ENCODE results near the gene LRP8.

The LRP8 gene

DNA sequence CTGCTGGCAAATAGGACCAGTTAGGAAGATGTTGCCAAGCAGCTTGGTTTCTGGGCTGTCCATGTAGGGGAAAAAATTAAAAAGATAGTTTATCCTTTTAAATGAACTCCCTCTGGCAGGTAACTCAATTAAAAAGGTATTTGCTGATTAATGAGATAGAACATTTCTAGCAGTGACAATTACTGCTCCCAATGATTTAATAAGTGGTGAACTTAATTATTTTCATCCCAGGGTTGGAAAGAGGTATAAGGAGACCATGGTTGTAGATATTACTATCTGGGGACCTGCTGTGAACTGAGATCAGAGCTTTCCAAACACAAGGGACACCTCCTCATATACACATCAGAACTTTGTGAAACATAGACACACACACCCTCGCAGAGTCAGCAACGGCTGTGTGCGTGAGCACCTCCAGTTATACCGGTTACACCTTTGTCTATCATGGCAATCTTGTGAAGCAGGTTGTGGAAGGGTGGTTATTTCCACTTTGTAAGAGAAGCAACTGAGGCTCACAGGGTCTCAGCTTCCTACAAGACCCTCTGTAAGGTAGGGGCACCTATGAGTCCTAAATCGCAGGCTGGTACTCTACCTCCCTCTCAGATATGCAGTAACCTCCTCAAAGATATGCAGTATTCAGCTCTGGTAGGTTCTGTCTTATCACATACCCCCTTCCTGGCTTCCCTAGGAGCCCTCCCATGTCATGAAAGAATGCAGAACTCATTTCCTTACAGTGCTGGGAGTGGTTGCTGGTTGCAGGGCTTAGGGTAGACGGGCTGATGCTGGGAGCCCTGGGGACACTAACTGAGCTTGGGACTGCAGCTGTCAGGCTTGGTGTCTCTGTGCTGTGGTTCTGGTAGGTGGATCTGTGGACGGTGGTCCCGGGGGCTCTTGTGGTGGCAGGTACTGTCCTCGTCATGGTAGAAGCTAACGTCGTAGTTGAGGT is 71.1 kb downstream of the LRP8 start:
- no peak for DNase-seq

DNA sequence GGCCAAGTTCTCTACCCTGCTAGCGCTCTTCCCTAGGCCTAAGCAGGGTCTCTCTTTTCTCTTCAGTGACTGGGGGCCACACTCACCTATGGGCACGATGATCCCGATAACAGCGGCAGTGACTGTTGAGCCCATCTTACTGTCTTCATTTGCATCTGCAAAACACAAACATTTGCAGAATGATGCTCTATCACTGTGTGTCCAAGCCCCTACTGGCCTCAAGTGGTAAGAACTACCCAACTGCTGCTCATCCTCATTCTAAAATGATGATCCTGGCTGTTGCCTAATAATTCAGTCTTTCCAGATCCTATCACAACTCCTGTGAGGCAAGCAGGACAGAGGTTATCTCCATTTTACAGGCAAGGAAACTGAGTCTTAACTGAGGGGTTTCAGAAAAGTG is 72.8 kb downstream of the LRP8 start:
- DNase-seq, result no peak

DNA sequence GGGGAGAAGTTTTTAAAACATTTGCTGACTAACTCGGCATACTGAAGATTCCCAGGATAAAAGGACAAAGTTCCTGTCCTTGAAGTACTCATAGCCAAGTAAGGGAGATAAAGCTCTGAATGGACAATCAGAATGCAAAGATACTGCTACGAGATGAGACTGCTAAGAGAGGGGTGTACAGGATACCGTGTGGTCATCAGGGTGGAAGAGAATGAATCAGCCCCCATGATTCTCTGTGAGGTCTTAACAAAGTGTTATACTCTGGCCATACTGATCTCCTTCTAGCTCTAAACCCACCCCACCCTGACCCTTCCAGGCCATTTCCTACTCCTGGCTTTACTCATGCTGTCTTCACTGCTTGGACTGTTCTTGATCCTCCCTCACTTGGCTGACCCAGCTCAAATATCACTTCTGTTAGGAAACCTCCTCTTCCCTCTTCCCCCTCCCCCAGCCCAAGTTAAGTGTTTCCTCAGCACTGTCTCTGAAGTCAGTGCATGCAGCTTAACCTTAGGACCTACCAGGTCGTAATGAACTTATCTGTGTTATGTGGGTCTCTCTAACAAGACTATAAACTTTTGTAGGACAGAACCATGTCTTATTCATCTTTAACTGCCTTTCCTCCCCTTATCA is 73.7 kb downstream of the LRP8 start:
- no peak for DNase-seq

DNA sequence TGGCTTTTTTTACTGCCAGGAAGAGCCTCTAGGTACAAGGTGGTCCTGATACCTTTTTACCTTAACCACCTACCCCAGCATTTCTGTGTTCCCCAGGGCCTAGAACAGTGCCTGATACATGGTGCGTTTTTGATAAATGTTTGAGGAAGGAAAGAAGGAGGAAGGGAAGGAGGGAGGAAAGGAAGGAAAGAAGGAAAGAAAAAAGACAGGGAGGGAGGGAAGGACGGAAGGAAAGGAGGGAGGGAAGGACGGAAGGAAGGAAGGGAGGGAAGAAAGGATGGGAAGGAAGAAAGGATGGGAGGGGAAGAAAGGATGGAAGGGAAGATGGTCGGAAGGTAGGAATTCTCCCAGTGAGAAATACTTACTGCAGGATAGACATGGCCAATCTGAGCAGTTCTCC is 77.5 kb downstream of the LRP8 start:
- no peak for DNase-seq

DNA sequence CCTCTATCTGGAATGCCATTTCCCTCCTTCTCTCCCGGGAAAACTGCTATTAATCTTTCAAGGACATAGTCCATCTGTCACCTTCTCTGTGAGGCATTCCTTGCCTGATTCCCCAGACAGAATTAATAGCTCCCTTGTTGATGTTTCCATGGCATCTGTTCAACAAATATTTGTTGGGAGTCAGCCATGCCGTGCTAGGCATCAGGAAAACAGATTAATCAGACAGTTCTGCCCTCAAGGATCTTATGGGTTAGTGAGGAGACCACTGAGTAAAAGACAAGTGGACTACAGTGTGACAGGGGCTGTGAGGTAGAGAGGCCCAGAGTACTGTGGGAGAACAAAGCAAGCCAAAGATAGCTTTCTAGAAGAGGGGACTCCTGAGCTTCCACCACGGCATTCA is 78.2 kb downstream of the LRP8 start:
- DNase-seq, result no peak

DNA sequence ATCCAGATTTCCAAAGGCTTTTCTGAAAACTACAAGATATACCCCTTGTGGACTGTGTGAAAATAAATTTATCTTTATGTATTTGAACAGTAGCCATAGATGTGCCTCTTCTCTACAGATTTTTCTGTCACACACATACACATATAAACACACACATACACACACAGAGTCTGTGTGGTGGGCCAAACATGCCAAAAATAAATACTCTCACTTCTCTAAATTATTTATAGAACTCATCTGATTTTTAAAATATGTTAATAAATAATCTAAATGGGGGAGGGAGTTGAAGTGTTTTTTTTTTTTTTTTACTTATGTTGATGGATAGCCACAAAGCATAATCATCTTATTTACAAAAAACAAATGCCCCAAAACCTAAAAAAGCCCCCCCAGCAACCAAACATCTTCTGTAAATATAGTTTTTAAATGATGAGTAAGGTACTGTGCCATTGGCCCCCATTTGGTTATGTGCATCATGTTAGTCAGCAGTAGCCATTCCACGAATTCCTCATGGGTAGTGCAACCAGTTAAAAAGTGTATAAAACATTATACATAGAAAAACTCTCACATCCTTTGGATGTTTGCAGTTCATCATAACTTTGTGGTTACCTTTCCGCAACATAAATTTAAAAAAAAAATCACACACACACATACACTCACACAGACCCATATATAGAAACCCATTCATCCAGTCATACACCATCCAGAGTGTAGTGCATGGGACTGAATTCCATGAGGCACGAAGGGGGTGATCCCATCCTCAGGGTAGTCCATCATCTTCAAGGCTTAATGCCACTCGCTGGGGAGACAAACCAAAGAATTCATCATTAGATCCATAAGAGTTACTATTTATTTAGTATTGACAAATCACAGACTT is 81.4 kb downstream of the LRP8 start:
- DNase-seq, result no peak

DNA sequence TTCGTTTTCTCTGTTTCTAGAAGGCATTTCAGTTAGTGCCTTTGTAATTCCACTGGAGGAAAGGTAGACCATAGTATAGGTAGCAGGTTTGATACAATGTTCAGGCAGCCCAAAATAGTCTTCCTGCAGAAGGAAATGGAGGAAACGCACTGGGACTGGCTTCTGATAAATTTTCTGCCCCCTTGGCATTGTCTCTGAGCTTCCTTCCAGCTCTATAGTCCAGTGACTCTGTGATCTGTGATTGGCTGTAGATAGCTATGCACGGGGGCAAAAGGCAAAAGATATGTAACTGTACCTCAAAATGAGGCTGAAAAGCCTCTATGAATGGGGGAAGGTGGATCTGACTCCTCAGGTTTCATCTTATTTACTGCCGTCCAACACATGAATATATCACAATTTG is 83.7 kb downstream of the LRP8 start:
- DNase-seq, result no peak

DNA sequence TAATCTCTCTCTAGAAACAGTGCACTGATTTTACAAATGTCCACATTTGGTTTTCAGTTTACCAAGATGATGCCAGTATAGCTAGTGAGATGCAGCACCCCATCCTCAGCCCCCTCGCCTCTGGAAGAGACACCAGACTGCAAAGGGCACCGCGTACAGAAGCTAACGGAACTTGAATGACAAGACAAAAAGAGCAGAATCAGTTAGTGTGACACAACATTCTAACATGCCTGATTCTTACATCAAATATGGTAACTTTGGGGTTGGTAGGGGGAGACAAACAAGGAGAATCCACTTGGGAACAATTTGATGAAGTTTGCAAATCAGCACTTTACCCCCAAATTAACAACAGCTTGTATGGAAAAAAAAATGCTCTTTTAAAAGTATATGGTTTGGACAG is 85.5 kb downstream of the LRP8 start:
- DNase-seq, result no peak

DNA sequence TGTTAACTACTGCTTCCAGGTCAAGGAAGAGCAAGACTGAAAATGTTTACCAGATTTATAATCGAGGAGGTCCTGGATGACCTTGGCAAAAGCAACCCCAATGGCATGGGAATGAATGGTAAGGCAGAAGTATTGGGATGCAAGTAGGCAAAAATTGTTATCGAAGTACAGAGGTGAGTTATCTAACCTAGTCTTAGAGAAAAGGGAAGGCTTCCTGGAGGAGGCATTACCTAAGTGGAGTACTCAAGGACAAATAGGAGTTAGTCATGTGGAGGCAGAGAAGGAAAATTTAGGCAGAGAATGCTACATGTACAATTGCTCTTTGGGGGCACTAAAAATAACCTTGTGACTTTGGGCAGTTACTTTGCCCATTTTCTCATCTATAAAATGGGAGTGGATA is 86.0 kb downstream of the LRP8 start:
- no peak for DNase-seq

DNA sequence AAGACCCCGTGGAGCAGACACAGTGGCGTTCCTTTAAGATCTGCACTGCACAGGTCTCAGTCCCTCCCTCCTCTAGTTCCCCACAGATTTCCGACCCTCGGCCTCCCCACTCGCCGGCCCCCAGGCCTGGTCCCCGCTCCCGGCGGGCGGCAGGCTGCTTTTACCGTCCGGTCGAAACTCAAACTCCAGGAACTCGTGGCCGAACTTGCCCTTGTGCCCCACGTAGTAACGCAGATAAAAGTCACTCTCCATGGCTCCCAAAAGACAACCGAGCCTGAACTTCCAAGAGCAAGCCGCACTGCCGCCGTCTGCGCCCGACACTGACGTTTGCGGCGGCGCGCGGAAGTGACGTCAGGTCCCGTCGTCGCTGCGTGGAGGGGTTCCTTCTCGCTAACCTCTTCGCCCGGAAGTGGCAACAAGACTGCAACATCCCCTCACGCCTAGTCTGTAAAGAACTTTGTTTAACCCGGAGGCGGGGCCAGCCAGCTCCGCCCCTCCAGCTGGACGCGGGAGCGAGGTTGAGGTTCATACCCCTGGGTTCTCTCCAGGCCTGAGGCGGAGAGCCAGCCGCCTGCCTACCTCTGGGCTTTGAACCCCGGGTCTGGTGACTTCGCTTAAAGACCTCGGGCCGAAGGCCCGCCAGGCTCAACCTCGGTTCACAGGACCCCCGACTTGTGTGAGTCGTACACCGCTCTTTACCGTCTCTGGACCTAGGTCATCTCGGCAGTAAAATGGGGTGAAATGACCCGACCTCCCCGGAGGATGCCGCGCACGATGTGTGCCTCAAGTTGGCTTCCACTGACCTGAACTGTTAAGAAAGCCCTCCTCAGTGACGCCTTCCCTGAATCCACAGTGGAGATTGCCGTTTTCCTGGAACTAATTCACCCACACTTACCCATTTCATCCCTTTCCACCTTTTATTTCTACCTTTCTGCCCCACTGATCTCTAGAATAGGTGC is 89.4 kb downstream of the LRP8 start, which contains the start of gene MAGOH:
TSS of gene MAGOH (minus strand) at position 322 of the 959 bp plus-strand sequence. CDS start at position 252, 70 bp downstream.
- peak; percentile 97 for DNase-seq

DNA sequence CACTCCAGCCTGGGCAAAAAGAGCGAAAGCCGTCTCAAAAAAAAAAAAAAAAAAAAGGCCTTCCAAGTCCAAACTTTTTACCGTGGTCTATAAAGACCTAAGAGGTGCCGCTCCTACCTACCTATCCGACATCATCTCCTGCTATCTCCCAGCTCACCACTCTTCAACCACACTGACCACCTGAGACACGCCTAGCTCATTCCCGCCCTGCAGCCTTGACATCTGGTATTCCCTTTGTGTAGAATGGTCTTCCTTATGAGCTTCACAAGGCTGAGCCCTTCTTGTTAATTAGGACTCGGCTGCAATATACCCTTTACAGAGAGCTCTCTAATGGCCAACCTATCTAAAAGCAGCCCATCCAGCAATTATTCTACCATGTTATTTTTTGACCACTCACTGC is 90.2 kb downstream of the LRP8 start:
- no peak for DNase-seq

DNA sequence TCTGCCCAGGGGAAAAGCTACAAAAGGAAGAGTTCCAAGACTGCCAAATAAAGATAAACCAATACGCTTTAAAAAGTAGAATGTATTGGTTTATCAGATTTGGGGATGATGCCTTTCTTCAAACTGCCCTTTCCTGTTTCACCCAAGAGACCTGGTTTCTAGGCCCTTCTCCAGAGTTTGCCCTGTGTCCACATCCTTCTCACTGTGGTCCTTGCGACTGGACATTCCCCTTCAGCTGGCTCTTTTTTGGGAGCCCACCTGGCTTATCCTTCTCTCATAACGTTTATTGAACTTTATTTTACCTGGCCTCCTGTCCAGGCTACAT is 106.9 kb downstream of the LRP8 start:
- no peak for DNase-seq

DNA sequence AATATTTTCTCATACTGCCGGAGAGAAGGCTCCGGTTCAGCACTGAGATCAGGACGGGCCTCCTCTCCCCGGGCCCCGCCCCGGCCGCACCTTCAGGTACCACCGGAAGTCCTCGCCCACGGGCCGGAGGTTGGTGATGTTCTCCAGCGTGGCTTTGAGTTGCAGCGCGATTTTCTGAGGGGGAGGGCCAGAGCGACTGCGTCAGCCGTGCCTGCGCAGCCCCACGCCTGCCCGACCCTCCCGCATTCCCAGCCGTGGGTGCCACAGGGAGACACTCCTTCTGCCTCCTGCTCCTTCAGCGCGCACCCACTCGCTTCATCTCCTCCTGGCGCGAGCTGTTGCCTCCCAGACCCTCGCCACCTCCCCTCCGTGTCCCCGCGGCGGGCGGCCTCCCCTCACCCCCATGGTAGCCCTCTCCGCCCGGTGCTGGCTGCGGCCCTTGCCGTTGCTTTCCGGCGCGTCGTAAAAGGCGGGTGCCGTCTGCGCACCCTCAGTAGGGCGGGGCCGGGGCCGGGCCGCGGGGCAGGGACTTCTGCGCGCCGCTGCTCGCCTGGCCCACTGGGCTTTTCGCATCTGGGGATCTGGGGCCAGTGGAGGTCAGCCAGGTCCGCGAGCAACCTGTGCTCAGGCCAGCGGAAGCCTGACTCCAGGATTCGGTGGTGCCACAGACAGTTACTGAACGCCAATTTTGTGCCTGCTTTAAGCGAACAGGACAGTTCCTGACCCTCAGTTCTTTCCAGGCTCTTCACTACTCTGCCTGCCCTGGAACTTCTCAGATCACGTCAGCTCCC is 107.5 kb downstream of the LRP8 start, which contains the start of gene CZIB:
TSS of gene CZIB (minus strand) at position 464 of the 791 bp plus-strand sequence. CDS start at position 405, 59 bp downstream.
- peak; percentile 89 for DNase-seq

DNA sequence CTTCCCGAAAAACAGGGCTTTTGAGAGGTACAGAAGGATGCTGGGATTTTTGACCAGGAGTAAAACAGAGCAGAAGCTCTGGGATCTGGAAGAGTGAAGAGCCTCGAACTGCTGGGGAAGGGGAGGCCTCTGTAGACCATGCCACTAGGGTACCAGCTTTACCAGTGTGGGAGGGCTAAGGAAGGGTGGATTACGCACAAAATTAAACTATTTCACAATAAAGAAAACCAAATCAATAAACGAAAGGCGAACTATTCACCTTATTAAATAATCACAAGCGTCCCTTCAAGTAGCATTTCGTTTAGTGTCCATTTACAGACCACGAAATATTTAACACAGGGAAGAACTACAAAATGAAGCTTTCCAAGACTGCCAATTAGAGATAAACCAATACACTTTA is 108.2 kb downstream of the LRP8 start:
- no peak for DNase-seq

DNA sequence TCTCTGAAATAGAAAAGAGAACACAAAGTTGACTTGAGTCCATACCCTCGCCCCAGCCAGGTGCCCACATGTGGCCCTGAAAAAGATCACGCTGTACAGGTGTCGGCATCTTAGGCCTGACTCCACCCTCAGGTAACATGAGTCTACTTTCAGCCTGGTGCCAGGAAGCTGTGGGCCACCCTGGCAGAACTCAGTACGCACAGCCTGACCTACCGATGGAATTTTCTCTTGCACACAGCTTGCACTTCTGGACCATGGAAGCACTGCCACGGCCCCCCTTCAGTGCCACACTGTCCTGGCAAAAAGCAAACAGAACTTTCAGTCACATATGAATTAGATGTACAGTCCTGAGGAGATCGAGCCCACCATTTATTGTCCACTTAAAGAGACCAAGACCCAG is 109.7 kb downstream of the LRP8 start:
- DNase-seq, result no peak

DNA sequence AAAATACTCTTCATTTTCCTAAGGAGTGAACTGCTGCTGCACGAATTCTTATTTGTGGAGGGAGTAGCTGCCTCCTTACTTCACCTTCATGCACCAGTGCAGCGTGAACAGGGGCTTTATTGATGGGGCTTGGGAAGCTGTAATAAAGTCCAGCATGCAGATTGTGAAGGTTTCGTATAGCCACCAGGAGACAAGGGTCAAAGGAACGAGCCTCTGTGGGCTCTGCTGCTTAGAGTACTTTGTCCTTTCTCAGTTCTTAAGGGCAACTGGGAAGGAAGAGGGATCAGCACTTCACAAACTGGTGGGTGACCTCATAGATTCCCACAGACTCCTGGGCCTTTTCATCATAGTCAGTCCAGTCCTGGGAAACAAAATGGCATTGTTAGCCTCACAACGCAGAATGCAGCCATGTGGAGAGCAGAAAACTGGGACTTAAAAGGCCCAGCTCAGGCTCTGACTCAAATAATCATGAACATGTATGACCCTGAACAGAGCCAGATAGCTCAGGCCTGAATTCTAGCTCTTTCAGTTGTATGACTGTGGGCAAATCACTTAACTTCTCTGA is 113.4 kb downstream of the LRP8 start:
- no peak for DNase-seq

DNA sequence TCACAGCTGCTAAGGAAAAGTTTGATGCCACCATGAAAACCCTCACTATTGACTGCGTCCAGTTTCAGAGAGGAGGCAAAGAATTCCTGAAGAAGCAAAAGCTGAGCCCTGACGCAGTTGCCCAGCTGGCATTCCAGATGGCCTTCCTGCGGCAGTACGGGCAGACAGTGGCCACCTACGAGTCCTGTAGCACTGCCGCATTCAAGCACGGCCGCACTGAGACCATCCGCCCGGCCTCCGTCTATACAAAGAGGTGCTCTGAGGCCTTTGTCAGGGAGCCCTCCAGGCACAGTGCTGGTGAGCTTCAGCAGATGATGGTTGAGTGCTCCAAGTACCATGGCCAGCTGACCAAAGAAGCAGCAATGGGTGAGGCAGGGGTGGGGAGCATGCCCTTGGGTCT is 116.9 kb downstream of the LRP8 start:
- DNase-seq, result no peak

DNA sequence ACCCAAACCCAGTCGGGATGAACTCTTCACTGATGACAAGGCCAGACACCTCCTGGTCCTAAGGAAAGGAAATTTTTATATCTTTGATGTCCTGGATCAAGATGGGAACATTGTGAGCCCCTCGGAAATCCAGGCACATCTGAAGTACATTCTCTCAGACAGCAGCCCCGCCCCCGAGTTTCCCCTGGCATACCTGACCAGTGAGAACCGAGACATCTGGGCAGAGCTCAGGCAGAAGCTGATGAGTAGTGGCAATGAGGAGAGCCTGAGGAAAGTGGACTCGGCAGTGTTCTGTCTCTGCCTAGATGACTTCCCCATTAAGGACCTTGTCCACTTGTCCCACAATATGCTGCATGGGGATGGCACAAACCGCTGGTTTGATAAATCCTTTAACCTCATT is 117.5 kb downstream of the LRP8 start:
- no peak for DNase-seq

DNA sequence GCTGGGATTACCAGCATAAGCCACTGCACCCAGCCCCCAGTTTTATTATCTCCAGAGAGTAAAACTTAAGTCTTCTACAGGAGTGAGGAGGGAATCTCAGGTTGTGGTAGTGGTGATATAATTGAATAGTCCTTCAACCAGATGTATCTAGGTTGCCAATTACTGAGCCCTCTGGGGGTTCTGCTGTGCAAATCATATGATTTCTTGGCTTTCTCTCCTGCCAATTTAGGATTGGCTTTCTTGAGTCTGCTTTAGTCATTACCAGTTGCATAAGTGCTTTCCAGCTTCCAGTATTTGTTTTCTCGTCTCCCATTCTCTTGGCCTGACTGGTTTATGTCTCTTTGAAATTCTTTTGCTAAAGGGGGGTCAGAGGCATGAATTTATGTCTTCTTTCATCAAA is 120.1 kb downstream of the LRP8 start:
- no peak for DNase-seq

DNA sequence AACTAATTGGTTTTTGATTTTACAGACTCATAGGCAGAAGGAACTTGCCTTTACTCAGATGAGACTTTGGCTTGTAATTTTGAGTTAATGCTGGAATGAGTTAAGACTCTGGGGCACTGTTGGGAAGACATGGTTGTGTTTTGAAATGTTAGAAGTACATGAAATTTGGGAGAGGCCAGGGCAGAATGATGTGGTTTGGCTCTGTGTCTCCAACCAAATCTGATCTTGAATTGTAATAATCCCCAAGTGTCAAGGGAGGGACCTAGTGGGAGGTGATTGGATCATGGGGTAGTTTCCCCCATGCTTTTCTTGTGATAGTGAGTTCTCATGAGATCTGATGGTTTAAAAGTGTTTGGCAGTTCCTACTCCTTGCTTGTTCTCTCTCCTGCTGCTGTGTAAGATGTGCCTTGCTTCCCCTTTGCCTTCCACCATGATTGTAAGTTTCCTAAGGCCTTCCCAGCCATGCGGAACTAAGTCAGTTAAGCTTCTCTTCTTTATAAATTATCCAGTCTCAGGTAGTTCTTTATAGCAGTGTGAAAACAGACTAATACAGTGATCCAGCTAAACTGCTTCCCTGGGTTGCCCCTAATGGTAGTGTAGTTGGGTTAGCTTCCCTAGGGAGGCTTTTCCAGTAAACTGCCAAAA is 121.0 kb downstream of the LRP8 start:
- no peak for DNase-seq

All from inflammatory macrophage treated with lipopolysaccharide for 4 hours (primary cell).